ENCODE measurements around the gene TNFRSF21.

The TNFRSF21 gene

GRCh38 chr6:47309291-47310130, at the start of gene TNFRSF21:
Gene TNFRSF21, minus strand, starts transcription at chr6:47309905. Its CDS starts 394 bp downstream, at chr6:47309511.
- no peaks in the 10 kb centered on the region for H3K36me3 ChIP-seq (ENCODE audit: control insufficient read depth, insufficient read depth, low read length, severe bottlenecking)
- H3K27me3 ChIP-seq (replicated peaks; ENCODE audit: control insufficient read depth, insufficient read depth, low read length): no peaks in the 10 kb centered on the region
- peak within 1 kb of the TSS; percentile 90 for H3K9ac ChIP-seq (ENCODE audit: low read length)
- peaks cover 28% of the 10 kb centered on the region for H3K4me1 ChIP-seq (ENCODE audit: control insufficient read depth, insufficient read depth, low read length)
- no peaks in the 10 kb centered on the region for H3K9me3 ChIP-seq (ENCODE audit: control insufficient read depth, low read length)
- H3K4me3 ChIP-seq (ENCODE audit: low read length): peak within 1 kb of the TSS; percentile 93
- peak; percentile 97 for DNase-seq (ENCODE audit: low read depth)

- peaks cover 8% of the 10 kb centered on the region for H3K4me1 ChIP-seq (ENCODE audit: control insufficient read depth, insufficient read depth, low read length)
- H3K9ac ChIP-seq (ENCODE audit: low read length): no peak overlapping the region
- H3K9me3 ChIP-seq (ENCODE audit: control insufficient read depth, low read length): no peaks in the 10 kb centered on the region
- DNase-seq (ENCODE audit: low read depth): no peak
- no peak overlapping the region for H3K4me3 ChIP-seq (ENCODE audit: low read length)
- peaks cover 14% of the 10 kb centered on the region for H3K27me3 ChIP-seq (replicated peaks; ENCODE audit: control insufficient read depth, insufficient read depth, low read length)
- H3K36me3 ChIP-seq (ENCODE audit: control insufficient read depth, insufficient read depth, low read length, severe bottlenecking): no peaks in the 10 kb centered on the region
Observed at GRCh38 chr6:47358440-47359225, 48.9 kb upstream of the TNFRSF21 start.

GRCh38 chr6:47357827-47358226, 48.1 kb upstream of the TNFRSF21 start:
- H3K4me1 ChIP-seq (ENCODE audit: control insufficient read depth, insufficient read depth, low read length): peaks cover 8% of the 10 kb centered on the region
- no peak overlapping the region for H3K9ac ChIP-seq (ENCODE audit: low read length)
- peaks cover 14% of the 10 kb centered on the region for H3K27me3 ChIP-seq (replicated peaks; ENCODE audit: control insufficient read depth, insufficient read depth, low read length)
- H3K9me3 ChIP-seq (ENCODE audit: control insufficient read depth, low read length): no peaks in the 10 kb centered on the region
- no peak for DNase-seq (ENCODE audit: low read depth)
- H3K4me3 ChIP-seq (ENCODE audit: low read length): no peak overlapping the region
- no peaks in the 10 kb centered on the region for H3K36me3 ChIP-seq (ENCODE audit: control insufficient read depth, insufficient read depth, low read length, severe bottlenecking)

- no peak for DNase-seq (ENCODE audit: low read depth)
- Histone ChIP-seq H3K9me3 (ENCODE audit: control insufficient read depth, low read length) (no peaks in the 10 kb centered on the region), H3K4me3 (ENCODE audit: low read length) (no peak overlapping the region), H3K4me1 (ENCODE audit: control insufficient read depth, insufficient read depth, low read length) (peaks cover 8% of the 10 kb centered on the region), H3K36me3 (ENCODE audit: control insufficient read depth, insufficient read depth, low read length, severe bottlenecking) (no peaks in the 10 kb centered on the region), H3K27me3 (replicated peaks; ENCODE audit: control insufficient read depth, insufficient read depth, low read length) (peaks cover 10% of the 10 kb centered on the region), H3K9ac (ENCODE audit: low read length) (no peak overlapping the region)
Observed at GRCh38 chr6:47355496-47355895, 45.8 kb upstream of the TNFRSF21 start.

GRCh38 chr6:47353871-47354270, 44.2 kb upstream of the TNFRSF21 start:
- H3K9ac ChIP-seq (ENCODE audit: low read length): no peak overlapping the region
- peak; percentile 2 for DNase-seq (ENCODE audit: low read depth)

GRCh38 chr6:47352966-47353365, 43.3 kb upstream of the TNFRSF21 start:
- Histone ChIP-seq H3K27me3 (replicated peaks; ENCODE audit: control insufficient read depth, insufficient read depth, low read length) (peaks cover 3% of the 10 kb centered on the region), H3K9me3 (ENCODE audit: control insufficient read depth, low read length) (no peaks in the 10 kb centered on the region), H3K36me3 (ENCODE audit: control insufficient read depth, insufficient read depth, low read length, severe bottlenecking) (no peaks in the 10 kb centered on the region), H3K4me3 (ENCODE audit: low read length) (no peak overlapping the region), H3K4me1 (ENCODE audit: control insufficient read depth, insufficient read depth, low read length) (peaks cover 19% of the 10 kb centered on the region), H3K9ac (ENCODE audit: low read length) (no peak overlapping the region)
- no peak for DNase-seq (ENCODE audit: low read depth)

More at GRCh38 chr6:47353871-47354270, 44.2 kb upstream of the TNFRSF21 start:
- Histone ChIP-seq H3K27me3 (replicated peaks; ENCODE audit: control insufficient read depth, insufficient read depth, low read length) (peaks cover 10% of the 10 kb centered on the region), H3K36me3 (ENCODE audit: control insufficient read depth, insufficient read depth, low read length, severe bottlenecking) (no peaks in the 10 kb centered on the region), H3K4me1 (ENCODE audit: control insufficient read depth, insufficient read depth, low read length) (peaks cover 19% of the 10 kb centered on the region), H3K9me3 (ENCODE audit: control insufficient read depth, low read length) (no peaks in the 10 kb centered on the region), H3K4me3 (ENCODE audit: low read length) (no peak overlapping the region)

GRCh38 chr6:47352194-47352920, 42.7 kb upstream of the TNFRSF21 start:
- Histone ChIP-seq H3K36me3 (ENCODE audit: control insufficient read depth, insufficient read depth, low read length, severe bottlenecking) (no peaks in the 10 kb centered on the region), H3K4me1 (ENCODE audit: control insufficient read depth, insufficient read depth, low read length) (peaks cover 19% of the 10 kb centered on the region), H3K9ac (ENCODE audit: low read length) (no peak overlapping the region), H3K4me3 (ENCODE audit: low read length) (no peak overlapping the region), H3K9me3 (ENCODE audit: control insufficient read depth, low read length) (no peaks in the 10 kb centered on the region), H3K27me3 (replicated peaks; ENCODE audit: control insufficient read depth, insufficient read depth, low read length) (no peaks in the 10 kb centered on the region)
- no peak for DNase-seq (ENCODE audit: low read depth)

- Histone ChIP-seq H3K36me3 (ENCODE audit: control insufficient read depth, insufficient read depth, low read length, severe bottlenecking) (no peaks in the 10 kb centered on the region), H3K4me1 (ENCODE audit: control insufficient read depth, insufficient read depth, low read length) (peaks cover 19% of the 10 kb centered on the region), H3K4me3 (ENCODE audit: low read length) (no peak overlapping the region), H3K27me3 (replicated peaks; ENCODE audit: control insufficient read depth, insufficient read depth, low read length) (no peaks in the 10 kb centered on the region), H3K9ac (ENCODE audit: low read length) (no peak overlapping the region), H3K9me3 (ENCODE audit: control insufficient read depth, low read length) (no peaks in the 10 kb centered on the region)
- no peak for DNase-seq (ENCODE audit: low read depth)
Observed at GRCh38 chr6:47351621-47352020, 41.9 kb upstream of the TNFRSF21 start.

- H3K9ac ChIP-seq (ENCODE audit: low read length): peak overlapping the region; percentile 32
- H3K27me3 ChIP-seq (replicated peaks; ENCODE audit: control insufficient read depth, insufficient read depth, low read length): peaks cover 3% of the 10 kb centered on the region
- H3K36me3 ChIP-seq (ENCODE audit: control insufficient read depth, insufficient read depth, low read length, severe bottlenecking): no peaks in the 10 kb centered on the region
- H3K4me1 ChIP-seq (ENCODE audit: control insufficient read depth, insufficient read depth, low read length): peaks cover 18% of the 10 kb centered on the region
- H3K9me3 ChIP-seq (ENCODE audit: control insufficient read depth, low read length): no peaks in the 10 kb centered on the region
- H3K4me3 ChIP-seq (ENCODE audit: low read length): no peak overlapping the region
- no peak for DNase-seq (ENCODE audit: low read depth)
Observed at GRCh38 chr6:47349931-47350330, 40.2 kb upstream of the TNFRSF21 start.

- peaks cover 13% of the 10 kb centered on the region for H3K4me1 ChIP-seq (ENCODE audit: control insufficient read depth, insufficient read depth, low read length)
- no peak for DNase-seq (ENCODE audit: low read depth)
- H3K9ac ChIP-seq (ENCODE audit: low read length): no peak overlapping the region
- no peaks in the 10 kb centered on the region for H3K9me3 ChIP-seq (ENCODE audit: control insufficient read depth, low read length)
- peaks cover 3% of the 10 kb centered on the region for H3K27me3 ChIP-seq (replicated peaks; ENCODE audit: control insufficient read depth, insufficient read depth, low read length)
- H3K4me3 ChIP-seq (ENCODE audit: low read length): no peak overlapping the region
- no peaks in the 10 kb centered on the region for H3K36me3 ChIP-seq (ENCODE audit: control insufficient read depth, insufficient read depth, low read length, severe bottlenecking)
Observed at GRCh38 chr6:47348316-47348863, 38.7 kb upstream of the TNFRSF21 start.
